NCI-H82 treated with DMSO at 0.1 percent for 48 hours (cell line): ENCODE results near the gene RANBP9.

Experiments
- DNase-seq: peaks from one replicate; lab custom pipeline; 2025; ENCODE audit not compliant: unreplicated experiment; lab: John Stamatoyannopoulos, UW

RANBP9 gene

DNA sequence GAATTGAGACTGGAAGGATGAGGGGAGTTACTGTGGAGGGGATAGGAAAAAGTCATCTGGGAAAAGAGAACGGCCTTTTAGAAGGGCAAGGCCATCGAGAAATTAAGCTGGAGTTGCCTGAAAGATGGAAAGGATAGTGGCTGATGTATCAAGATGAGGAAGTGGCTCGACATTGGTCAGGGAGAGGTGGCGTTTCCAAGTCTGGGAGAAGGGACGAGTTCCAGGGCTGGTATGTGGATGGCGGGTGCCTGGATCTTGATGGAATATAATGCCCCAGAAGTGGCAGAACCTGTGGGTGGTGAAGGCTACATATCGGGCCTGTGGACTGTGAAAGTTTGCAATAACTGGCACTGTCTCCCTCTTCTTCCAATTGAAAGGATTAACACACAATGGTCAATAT is 139.4 kb downstream of the RANBP9 start:
- DNase-seq = no peak
